ENCODE measurements around the gene PAF1. TPM values are rescaled to one million over a fixed set of nuclear protein-coding genes. Genes with fewer than 3 reads are reported as not detected.

Gene PAF1
- polyA plus RNA-seq, 1 donor = 42.4 TPM

DNA sequence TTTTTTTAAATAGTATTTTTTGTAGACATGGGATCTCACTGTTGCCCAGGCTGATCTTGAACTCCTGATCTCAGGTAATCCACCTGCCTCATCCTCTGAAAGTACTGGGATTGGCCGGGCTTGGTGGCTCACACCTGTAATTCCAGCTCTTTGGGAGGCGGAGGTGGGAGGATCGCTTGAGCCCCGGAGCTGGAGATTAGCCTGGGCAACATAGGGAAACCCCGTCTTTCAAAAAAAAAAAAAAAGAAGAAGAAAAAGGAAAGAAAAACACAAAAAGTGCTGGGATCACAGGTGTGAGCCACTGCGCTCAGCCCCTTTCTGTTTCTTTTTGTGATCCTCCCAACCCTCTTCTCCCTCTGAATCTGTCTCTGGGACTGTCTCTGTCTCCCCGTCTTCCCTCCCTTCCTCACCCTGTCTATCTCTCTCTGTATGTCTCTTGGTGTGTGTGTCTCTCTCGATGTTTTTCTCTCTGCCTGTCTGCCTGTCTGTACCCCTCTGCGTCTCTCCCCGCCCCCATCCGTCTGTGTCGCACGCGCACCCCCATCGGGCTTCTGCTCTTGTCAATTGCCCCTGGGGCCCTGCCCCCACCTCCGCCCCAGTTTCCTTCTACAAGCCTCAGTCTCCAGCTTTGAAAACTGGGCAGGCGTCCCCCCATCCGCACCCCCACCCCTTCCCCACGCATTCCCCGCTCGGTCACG, 15.2 kb upstream of the PAF1 start:
- H3K36me3 ChIP-seq (ENCODE audit: control insufficient read depth, insufficient read depth, low read length) = peaks cover 15% of the 10 kb centered on the region
- H3K4me3 ChIP-seq (ENCODE audit: low read length) = peak overlapping the region; percentile 78
- peaks cover 49% of the 10 kb centered on the region for H3K4me1 ChIP-seq (ENCODE audit: control insufficient read depth, insufficient read depth, low read length)
- no peaks in the 10 kb centered on the region for H3K27me3 ChIP-seq (ENCODE audit: control insufficient read depth, insufficient read depth, low read length)
- peak overlapping the region; percentile 98 for H3K27ac ChIP-seq (ENCODE audit: low read length)
- 10% methylated on average over 2 of the region's 22 CpGs for WGBS (ENCODE audit: insufficient coverage, low lambda C conversion rate)
- H3K9me3 ChIP-seq (ENCODE audit: control insufficient read depth, low read depth, low read length) = no peaks in the 10 kb centered on the region
- peak in 1 of 2 donors; percentile 82 for DNase-seq

DNA sequence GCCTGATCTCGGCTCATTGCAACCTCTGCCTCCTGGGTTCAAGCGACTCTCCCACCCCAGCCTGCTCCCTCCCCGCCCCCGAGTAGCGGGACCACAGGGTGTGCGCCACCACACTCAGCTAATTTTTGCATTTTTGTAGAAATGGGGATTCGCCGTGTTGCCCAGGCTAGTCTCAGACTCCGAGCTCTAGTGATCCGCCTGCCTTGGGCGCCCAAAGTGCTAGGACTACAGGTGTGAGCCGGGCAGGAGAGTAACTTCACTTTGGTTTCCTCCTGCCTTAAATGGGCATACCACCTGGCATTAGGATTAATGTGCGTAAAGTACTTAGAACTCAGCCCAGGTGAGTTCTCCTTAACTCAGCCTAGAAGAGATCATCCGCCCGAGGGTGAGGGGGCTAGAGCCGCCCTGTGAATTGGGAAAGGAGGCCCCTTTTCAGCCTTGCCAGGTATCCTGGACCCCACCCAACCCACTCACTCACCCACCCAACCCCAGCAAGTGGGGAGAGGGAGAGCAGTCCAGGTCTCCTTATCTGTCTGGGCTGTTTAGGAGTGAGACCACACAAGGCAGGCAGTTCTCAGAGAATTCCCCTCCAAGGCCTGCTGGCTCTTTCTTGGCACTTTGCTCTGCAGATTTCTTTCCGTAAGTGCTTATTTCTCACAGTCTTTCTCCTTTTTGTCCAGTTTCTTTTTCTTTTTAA, 14.5 kb upstream of the PAF1 start:
- peak overlapping the region; percentile 78 for H3K4me3 ChIP-seq (ENCODE audit: low read length)
- no peak for DNase-seq

DNA sequence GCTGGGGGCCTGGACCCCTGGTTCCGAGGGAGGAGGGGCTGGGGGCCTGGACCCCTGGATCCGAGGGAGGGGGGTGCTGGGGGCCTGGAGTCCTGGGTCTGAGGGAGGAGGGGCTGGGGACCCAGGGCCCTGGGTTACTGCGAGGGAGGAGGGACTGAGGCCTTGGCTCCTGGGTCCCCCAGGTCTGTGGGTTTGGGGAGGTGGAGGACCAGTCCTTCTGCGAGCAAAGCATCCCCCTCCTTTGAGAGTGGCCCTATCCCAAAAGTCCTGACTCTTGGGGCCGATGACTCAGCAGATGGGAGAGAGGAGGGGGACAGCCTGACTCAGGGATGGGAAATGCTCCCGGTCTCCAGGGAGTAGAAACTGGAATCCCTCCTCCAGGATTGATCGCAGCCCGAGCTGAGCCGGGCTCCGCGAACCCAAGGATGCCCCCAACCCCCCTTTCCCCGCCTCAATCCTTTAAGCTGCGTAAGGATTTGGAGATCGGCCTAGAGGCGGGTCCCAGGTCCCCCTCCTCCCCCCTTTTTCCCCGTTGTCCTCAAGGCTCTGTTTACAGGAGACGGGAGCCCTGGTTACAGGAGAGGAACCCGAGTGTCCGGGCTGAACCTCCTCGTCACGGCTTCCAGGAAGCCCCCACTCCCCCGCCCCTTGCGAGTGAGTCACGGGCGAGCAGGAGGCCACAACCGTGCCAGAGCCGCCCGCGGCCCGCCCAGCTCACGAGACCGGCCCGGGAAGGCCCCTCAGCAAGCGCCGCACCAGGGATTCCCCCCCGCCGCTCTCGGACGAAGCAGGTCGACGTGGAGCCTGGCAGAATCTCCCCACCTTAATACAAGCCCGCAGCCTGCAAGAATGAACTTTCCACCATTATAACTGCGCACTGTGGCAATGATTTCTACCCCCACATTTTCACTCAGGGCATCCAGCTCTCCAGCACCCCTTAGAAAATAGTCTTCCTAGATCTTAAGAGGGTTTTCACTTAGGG, 12.7 kb upstream of the PAF1 start:
- H3K4me3 ChIP-seq (ENCODE audit: low read length) = peak overlapping the region; percentile 30
- WGBS (ENCODE audit: insufficient coverage, low lambda C conversion rate) = no CpG with 5 or more reads among the region's 43 CpGs
- peaks cover 62% of the 10 kb centered on the region for H3K4me1 ChIP-seq (ENCODE audit: control insufficient read depth, insufficient read depth, low read length)
- peaks cover 4% of the 10 kb centered on the region for H3K9me3 ChIP-seq (ENCODE audit: control insufficient read depth, low read depth, low read length)
- H3K36me3 ChIP-seq (ENCODE audit: control insufficient read depth, insufficient read depth, low read length) = peaks cover 11% of the 10 kb centered on the region
- no peaks in the 10 kb centered on the region for H3K27me3 ChIP-seq (ENCODE audit: control insufficient read depth, insufficient read depth, low read length)
- peak; percentile 97 to 98 for DNase-seq
- peak overlapping the region; percentile 96 for H3K27ac ChIP-seq (ENCODE audit: low read length)

More for the DNA sequence above, 14.5 kb upstream of the PAF1 start:
- Histone ChIP-seq H3K27me3 (ENCODE audit: control insufficient read depth, insufficient read depth, low read length) (no peaks in the 10 kb centered on the region), H3K4me1 (ENCODE audit: control insufficient read depth, insufficient read depth, low read length) (peaks cover 49% of the 10 kb centered on the region), H3K9me3 (ENCODE audit: control insufficient read depth, low read depth, low read length) (no peaks in the 10 kb centered on the region), H3K36me3 (ENCODE audit: control insufficient read depth, insufficient read depth, low read length) (peaks cover 15% of the 10 kb centered on the region), H3K27ac (ENCODE audit: low read length) (peak overlapping the region; percentile 98)
- 100% methylated on average over 1 of the region's 17 CpGs for WGBS (ENCODE audit: insufficient coverage, low lambda C conversion rate)

DNA sequence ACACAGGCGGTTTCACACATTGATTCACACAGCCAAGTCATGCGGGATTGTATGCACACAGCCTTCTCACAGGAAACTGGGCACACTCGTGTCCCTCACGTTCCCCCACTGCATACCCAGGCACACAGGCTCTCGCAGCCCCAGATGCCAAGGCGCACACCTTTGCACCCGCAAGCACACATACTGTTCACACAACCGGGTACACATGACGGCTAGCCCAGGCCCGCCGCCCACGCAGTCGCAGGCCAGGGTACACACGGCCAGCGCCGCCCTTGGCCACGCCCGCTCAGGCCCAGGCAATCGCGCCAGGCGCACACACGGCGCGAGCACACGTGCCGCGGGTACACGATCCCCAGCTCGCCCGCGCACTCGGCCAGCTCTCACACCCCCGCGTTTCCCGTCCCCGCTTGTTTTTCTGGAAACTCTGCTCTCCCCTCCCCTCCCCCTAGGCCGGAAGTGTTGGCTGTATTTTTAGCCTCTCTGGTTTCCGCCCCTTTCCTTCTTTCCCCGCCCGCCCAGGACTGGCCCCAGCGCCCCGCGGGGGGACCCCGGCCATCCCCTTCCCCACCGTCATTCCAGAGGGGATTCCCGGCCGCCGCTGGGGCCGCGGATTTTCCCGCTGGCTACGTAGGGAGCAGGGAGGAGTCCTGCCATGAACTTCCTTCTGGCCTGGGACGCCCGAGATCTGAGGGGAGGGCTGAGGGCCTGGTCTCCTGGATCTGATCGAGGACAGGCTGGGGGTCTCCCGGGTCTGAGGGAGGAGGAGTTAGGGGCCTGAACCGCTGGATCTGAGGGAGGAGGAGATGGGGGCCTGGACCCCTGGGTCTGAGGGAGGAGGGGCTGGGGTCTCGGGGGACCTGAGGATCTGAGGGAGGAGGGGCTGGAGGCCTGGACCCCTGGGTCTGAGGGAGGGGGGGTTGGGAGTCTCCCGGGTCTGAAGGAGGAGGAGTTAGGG, 11.7 kb upstream of the PAF1 start:
- Histone ChIP-seq H3K9me3 (ENCODE audit: control insufficient read depth, low read depth, low read length) (peaks cover 4% of the 10 kb centered on the region), H3K4me1 (ENCODE audit: control insufficient read depth, insufficient read depth, low read length) (peaks cover 71% of the 10 kb centered on the region), H3K4me3 (ENCODE audit: low read length) (peak overlapping the region; percentile 30), H3K27me3 (ENCODE audit: control insufficient read depth, insufficient read depth, low read length) (no peaks in the 10 kb centered on the region), H3K36me3 (ENCODE audit: control insufficient read depth, insufficient read depth, low read length) (peaks cover 1% of the 10 kb centered on the region), H3K27ac (ENCODE audit: low read length) (peak overlapping the region; percentile 96)
- peak; percentile 93 to 97 for DNase-seq
- WGBS (ENCODE audit: insufficient coverage, low lambda C conversion rate) = no CpG with 5 or more reads among the region's 59 CpGs

DNA sequence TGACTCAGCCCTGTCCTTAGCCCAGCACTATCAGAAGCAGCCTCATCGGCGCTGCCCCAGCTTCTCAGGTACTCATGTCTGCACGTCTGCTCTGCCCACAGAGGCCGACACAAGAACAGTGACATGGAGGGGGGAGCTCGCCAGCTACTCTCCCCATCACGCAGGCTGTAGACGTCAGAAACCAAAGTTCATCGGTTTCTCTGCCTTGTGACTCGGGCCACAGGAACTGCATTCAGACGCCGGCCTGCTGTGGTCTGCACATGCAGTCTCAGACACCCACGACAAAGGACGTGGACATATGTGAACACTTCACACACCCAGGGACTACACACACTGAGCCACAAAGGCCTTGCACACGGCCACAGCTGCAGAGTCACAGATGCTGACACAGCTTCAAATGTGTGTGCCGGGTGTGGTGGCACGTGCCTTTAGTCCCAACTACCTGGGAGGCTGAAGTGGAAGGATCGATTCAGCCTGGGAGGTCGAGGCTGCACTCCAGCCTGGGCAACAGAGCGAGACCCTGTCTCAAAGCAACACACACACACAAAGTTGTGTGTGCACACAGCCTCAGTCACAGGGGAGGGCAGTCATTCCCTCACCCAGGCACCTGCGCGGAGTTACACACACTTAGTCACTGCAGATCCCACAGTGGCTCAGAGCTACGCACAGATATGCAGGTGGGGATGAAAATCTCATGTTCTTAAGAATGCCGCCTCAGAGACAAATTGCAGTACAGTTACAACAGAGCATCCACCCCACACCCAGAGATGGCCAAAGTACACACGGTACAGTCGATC, 10.8 kb upstream of the PAF1 start:
- H3K27ac ChIP-seq (ENCODE audit: low read length) = peak overlapping the region; percentile 96
- peaks cover 74% of the 10 kb centered on the region for H3K4me1 ChIP-seq (ENCODE audit: control insufficient read depth, insufficient read depth, low read length)
- H3K27me3 ChIP-seq (ENCODE audit: control insufficient read depth, insufficient read depth, low read length) = no peaks in the 10 kb centered on the region
- WGBS (ENCODE audit: insufficient coverage, low lambda C conversion rate) = no CpG with 5 or more reads among the region's 25 CpGs
- H3K9me3 ChIP-seq (ENCODE audit: control insufficient read depth, low read depth, low read length) = peaks cover 4% of the 10 kb centered on the region
- DNase-seq = peak; percentile 99
- H3K36me3 ChIP-seq (ENCODE audit: control insufficient read depth, insufficient read depth, low read length) = peaks cover 7% of the 10 kb centered on the region
- peak overlapping the region; percentile 9 for H3K4me3 ChIP-seq (ENCODE audit: low read length)

DNA sequence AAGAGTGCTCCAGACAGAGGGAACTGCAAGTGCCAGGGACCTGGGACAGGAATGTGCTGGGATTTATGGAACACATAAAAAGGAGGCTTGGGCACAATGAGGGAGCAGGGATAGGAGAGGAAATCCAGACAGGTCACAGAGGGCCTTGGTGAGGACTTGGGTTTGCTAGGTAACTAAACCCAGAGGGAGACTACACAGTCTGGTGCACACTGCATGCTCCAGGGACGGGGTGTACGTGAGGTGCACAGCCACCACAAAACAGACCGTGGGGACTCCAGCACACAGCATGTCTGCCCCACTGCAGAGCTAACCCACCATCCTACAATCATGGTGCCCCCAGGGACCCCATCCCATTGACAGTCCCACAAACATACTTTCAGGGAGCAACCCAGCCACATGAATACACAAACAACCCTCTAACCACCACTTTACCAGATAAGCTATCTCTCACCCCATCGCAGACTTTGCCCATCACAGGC, 10.2 kb upstream of the PAF1 start:
- H3K9me3 ChIP-seq (ENCODE audit: control insufficient read depth, low read depth, low read length) = peaks cover 4% of the 10 kb centered on the region
- no peak overlapping the region for H3K4me3 ChIP-seq (ENCODE audit: low read length)
- H3K27ac ChIP-seq (ENCODE audit: low read length) = peak overlapping the region; percentile 96
- peaks cover 7% of the 10 kb centered on the region for H3K36me3 ChIP-seq (ENCODE audit: control insufficient read depth, insufficient read depth, low read length)
- H3K4me1 ChIP-seq (ENCODE audit: control insufficient read depth, insufficient read depth, low read length) = peaks cover 74% of the 10 kb centered on the region
- WGBS (ENCODE audit: insufficient coverage, low lambda C conversion rate) = no CpG with 5 or more reads among the region's 4 CpGs
- no peaks in the 10 kb centered on the region for H3K27me3 ChIP-seq (ENCODE audit: control insufficient read depth, insufficient read depth, low read length)
- DNase-seq = no peak

DNA sequence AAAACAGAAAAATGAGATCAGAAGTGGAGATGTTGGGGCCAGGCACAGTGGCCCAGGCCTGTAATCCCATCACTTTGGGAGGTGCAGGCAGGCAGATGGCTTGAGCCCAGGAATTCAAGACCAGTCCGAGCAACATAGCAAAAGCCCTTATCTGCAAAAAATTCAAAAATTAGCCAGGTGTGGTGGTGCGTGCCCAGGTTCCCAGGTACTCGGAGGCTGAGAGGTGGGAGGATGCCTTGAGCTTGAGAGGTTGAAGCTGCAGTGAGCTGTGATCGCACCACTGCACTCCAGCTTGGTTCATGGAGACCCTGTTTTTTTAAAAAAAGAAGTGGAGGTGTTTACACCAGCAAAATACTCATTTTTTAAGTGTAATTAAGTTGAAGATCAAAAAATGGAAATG, 9.2 kb upstream of the PAF1 start:
- no CpG with 5 or more reads among the region's 4 CpGs for WGBS (ENCODE audit: insufficient coverage, low lambda C conversion rate)
- Histone ChIP-seq H3K36me3 (ENCODE audit: control insufficient read depth, insufficient read depth, low read length) (peaks cover 11% of the 10 kb centered on the region), H3K4me1 (ENCODE audit: control insufficient read depth, insufficient read depth, low read length) (peaks cover 65% of the 10 kb centered on the region), H3K4me3 (ENCODE audit: low read length) (no peak overlapping the region), H3K27ac (ENCODE audit: low read length) (peak overlapping the region; percentile 96), H3K9me3 (ENCODE audit: control insufficient read depth, low read depth, low read length) (peaks cover 4% of the 10 kb centered on the region), H3K27me3 (ENCODE audit: control insufficient read depth, insufficient read depth, low read length) (no peaks in the 10 kb centered on the region)
- no peak for DNase-seq

DNA sequence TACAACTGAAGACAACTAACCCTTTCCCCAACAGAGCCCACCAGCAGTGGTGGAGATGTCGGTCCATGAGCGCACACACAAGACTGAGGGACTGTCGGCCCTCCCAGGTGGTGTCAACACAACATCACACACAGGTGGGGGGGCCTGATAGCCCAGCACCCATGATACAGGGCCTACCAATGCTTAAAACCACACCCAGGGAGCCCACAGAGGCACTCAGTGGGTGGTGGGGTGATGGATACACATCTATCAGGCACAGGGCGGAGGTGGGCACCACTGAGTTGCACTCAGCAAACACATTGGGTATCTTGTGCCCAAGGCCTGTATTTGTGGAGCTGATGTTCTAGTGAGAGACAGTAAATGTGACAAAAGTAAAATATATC, 8.8 kb upstream of the PAF1 start:
- peaks cover 4% of the 10 kb centered on the region for H3K9me3 ChIP-seq (ENCODE audit: control insufficient read depth, low read depth, low read length)
- WGBS (ENCODE audit: insufficient coverage, low lambda C conversion rate) = no CpG with 5 or more reads among the region's 4 CpGs
- no peaks in the 10 kb centered on the region for H3K27me3 ChIP-seq (ENCODE audit: control insufficient read depth, insufficient read depth, low read length)
- H3K36me3 ChIP-seq (ENCODE audit: control insufficient read depth, insufficient read depth, low read length) = peaks cover 14% of the 10 kb centered on the region
- H3K4me1 ChIP-seq (ENCODE audit: control insufficient read depth, insufficient read depth, low read length) = peaks cover 64% of the 10 kb centered on the region
- H3K4me3 ChIP-seq (ENCODE audit: low read length) = no peak overlapping the region
- no peak for DNase-seq
- H3K27ac ChIP-seq (ENCODE audit: low read length) = peak overlapping the region; percentile 96
